Sigmoid colon (tissue), 4 donors: Measurements from ENCODE around the gene TMEM185A.

Source experiments
- POLR2A ChIP-seq, 2 donors: fragments of 450-650 bp; IDR thresholded peaks; one replicate each; pipeline ENCODE4 v1.6.1; 2016; ENCODE audit warnings: antibody characterized with exemption in 2 of 2, mild to moderate bottlenecking in 2 of 2, moderate library complexity in 2 of 2
- POLR2AphosphoS5 ChIP-seq, 4 donors: sonication (generic); formaldehyde crosslinking; IDR thresholded peaks; one replicate each; pipeline ENCODE4 v1.6.1; 2017; ENCODE audit warnings: antibody characterized with exemption in 4 of 4

DNA sequence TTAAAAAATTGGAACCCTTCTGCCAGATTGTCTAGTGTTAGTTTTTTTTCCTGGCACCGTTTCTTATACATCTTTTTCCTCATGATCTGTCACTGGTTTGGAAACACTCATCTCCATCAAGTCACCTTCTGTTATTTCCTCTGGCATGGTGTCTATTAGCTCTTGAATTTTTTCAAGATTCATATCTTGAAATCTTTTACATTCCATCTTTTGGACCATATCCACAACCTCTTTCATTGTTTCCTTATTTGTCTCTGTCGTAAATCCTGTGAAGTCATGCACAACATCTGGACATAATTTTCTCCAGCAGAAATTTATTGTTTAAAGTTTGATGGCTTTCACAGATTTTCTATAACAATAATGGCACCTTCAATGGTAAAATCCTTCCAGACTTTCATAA lies 10.2 kb upstream of the TMEM185A start:
- TF ChIP-seq POLR2A (IDR thresholded peaks at IDR 0.05) (no peak), POLR2AphosphoS5 (IDR thresholded peaks at IDR 0.05) (no peak)
